C4-2B (cell line): ENCODE measurements around the gene MYO9B.

Experiments
- ZFX ChIP-seq: fragments of 450-650 bp; IDR thresholded peaks from 2 replicates; pipeline ENCODE4 v1.6.1; 2017
- TF ChIP-seq, protein P1 (sequence below): fragments of 450-650 bp; conservative IDR thresholded peaks from 2 replicates; pipeline ENCODE4 v1.5.1; 2017; ENCODE audit warnings: mild to moderate bottlenecking

DNA sequence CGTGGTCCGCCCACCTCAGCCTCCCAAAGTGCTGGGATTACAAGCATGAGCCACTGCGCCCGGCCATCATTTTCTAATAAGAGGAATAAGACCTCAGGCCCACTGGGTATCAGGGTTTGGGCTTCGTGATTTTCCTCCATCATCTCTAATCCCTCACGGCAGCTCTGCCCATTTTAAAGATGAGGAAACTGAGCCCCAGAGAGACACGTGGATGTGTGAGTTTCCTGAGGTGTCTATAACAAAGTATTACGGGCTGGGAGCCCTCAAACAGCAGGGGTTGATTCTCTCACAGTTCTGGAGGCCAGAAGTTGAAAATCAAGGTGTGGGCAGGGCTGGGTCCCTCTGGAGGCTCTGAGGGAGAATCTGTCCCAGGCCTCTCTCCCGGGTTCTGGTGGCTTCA, 33.7 kb downstream of the MYO9B start:
- no peak for TF ChIP-seq ZFX
- TF ChIP-seq, protein P1, sequence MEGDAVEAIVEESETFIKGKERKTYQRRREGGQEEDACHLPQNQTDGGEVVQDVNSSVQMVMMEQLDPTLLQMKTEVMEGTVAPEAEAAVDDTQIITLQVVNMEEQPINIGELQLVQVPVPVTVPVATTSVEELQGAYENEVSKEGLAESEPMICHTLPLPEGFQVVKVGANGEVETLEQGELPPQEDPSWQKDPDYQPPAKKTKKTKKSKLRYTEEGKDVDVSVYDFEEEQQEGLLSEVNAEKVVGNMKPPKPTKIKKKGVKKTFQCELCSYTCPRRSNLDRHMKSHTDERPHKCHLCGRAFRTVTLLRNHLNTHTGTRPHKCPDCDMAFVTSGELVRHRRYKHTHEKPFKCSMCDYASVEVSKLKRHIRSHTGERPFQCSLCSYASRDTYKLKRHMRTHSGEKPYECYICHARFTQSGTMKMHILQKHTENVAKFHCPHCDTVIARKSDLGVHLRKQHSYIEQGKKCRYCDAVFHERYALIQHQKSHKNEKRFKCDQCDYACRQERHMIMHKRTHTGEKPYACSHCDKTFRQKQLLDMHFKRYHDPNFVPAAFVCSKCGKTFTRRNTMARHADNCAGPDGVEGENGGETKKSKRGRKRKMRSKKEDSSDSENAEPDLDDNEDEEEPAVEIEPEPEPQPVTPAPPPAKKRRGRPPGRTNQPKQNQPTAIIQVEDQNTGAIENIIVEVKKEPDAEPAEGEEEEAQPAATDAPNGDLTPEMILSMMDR = no peak
